Glomerular visceral epithelial cell (primary cell): Measurements from ENCODE around the gene GRAMD1B.

Source experiments
- DNase-seq: peaks from one replicate; pipeline ENCODE4 v3.0.0-alpha.2; 2016; ENCODE audit errors: extremely low spot score

Gene GRAMD1B

GRCh38 chr11:123429913-123430720, at the start of gene GRAMD1B:
TSS of gene GRAMD1B (plus strand) at chr11:123430269. CDS start at chr11:123430793, 524 bp downstream.
- peak; percentile 1 for DNase-seq

- DNase-seq = no peak
These were observed 48.9 kb upstream of the GRAMD1B start for GRCh38 chr11:123381149-123381548.

- DNase-seq = no peak
These were observed 48.1 kb upstream of the GRAMD1B start for GRCh38 chr11:123381817-123382554.

GRCh38 chr11:123382555-123383074, 47.5 kb upstream of the GRAMD1B start:
- no peak for DNase-seq

GRCh38 chr11:123384116-123384515, 46.0 kb upstream of the GRAMD1B start:
- DNase-seq = no peak

- no peak for DNase-seq
These were observed 43.1 kb upstream of the GRAMD1B start for GRCh38 chr11:123386796-123387510.

GRCh38 chr11:123388640-123389039, 41.4 kb upstream of the GRAMD1B start:
- DNase-seq = no peak

GRCh38 chr11:123390146-123390545, 39.9 kb upstream of the GRAMD1B start:
- DNase-seq = no peak

GRCh38 chr11:123391646-123392348, 38.3 kb upstream of the GRAMD1B start:
- DNase-seq = no peak

- DNase-seq = no peak
These were observed 37.6 kb upstream of the GRAMD1B start for GRCh38 chr11:123392431-123392830.

GRCh38 chr11:123392844-123393243, 37.2 kb upstream of the GRAMD1B start:
- no peak for DNase-seq

GRCh38 chr11:123393312-123393927, 36.6 kb upstream of the GRAMD1B start:
- DNase-seq = no peak

GRCh38 chr11:123404676-123405075, 25.4 kb upstream of the GRAMD1B start:
- DNase-seq = no peak

- DNase-seq = no peak
These were observed 24.9 kb upstream of the GRAMD1B start for GRCh38 chr11:123405123-123405592.

- no peak for DNase-seq
These were observed 23.5 kb upstream of the GRAMD1B start for GRCh38 chr11:123406441-123407129.

- DNase-seq = peak; percentile 44
These were observed 22.7 kb upstream of the GRAMD1B start for GRCh38 chr11:123407130-123407995.

- no peak for DNase-seq
These were observed 22.0 kb upstream of the GRAMD1B start for GRCh38 chr11:123407996-123408597.

- no peak for DNase-seq
These were observed 21.2 kb upstream of the GRAMD1B start for GRCh38 chr11:123408619-123409455.
